ENCODE results near the gene SLC1A6.
"Not testable (repeated sequence)": the region's sequence is repeated elsewhere in the genome, so short reads cannot be mapped to it uniquely, and the experiment has no call there.

Gene SLC1A6

GRCh38 chr19:14979476-14980255 lies at the start of gene SLC1A6:
SLC1A6 (minus strand) TSS chr19:14979864; CDS start chr19:14972910, 6,954 bp downstream.
- DNase-seq, result no peak

DNA sequence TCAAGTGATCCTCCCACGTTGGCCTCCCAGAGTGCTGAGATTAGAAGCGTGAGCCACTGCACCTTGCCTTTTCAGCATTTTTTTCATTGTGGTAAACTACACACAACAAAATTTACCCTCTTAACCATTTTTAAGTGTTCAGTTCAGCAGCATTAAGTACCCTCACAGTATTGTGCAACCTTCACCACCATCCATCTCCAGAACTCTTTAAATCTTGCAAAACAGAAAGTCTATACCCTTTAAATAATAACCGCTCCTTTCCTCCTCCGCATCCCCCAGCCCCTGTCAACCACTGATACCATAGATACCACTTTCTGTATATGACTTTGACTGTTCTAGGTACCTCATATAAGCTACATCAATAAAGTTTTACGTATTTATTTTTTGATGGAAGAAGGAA lies 48.8 kb upstream of the SLC1A6 start:
- DNase-seq, result no peak

DNA sequence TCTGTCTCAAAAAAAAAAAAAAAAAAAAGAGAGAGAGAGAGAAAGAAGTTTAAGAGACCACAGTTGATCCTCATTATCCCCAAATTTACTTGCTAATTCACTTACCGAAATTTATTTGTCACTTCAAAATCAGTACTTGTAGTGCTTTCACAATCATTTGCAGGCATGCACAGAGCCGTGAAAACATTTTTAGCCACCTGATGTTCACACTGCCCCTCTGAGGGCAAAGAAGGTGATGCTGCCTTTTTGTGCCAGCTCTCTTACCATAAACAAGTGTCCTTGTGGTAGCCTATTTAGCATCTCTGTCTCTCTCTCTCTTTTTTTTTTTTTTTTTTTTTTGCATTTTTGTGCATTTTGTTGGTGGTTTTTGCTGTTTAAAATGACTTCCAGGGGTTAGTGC lies 45.6 kb upstream of the SLC1A6 start:
- peak; percentile 2 to 4 for DNase-seq

- DNase-seq, result no peak
Observed at GRCh38 chr19:15022752-15023151, 43.1 kb upstream of the SLC1A6 start.

DNA sequence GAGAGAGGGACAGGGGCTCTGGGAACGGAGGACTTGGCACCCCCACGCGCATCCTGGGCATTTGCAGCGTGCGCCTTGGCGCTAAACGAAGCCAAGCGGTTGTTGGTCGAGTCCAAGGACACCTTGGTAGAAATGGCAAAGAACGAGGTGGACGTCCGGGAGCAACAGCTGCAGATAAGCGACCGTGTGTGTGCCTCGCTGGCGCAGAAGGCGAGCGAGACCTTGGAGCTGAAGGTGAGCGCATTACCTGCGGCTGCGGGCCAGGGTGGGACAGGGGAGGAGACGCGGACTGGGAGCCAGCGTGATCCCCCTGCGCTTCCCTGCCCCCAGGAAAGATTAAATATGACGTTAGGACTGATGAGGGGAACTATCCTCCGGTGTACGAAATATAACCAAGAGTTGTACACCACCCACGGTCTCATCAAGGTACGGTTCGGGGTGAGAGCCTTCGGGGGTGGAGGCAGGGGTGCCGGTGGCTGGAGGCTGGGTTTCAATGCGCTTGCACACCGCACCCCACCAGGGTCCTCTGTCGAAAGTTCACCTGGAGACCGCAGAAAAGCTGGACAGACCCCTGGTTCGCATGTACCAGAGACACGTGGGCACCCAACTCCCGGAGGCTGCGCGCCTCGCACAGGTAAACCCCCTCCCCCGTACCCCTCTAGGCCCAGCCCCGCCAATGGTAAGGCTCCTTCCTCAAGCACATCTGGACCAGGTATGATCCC lies 41.8 kb upstream of the SLC1A6 start:
- DNase-seq, result no peak

DNA sequence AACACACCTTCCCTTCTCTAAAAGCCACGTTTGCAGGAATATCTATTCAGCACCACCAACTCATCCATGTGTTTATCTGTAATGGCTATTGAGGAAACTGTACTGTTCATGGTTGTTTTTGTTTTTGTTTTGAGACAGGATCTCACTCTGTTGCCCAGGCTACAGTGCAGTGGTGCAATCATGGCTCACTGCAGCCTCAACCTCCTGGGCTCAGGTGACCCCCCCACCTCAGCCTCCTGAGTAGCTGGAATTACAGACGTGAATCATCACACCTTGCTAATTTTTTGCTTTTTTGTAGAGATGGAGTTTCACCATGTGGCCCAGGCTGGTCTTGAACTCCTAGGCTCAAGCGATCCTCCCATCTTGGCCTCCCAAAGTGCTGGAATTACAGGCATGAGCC lies 39.2 kb upstream of the SLC1A6 start:
- not testable (repeated sequence) for DNase-seq

- no peak for DNase-seq
Observed at GRCh38 chr19:15015946-15016542, 36.4 kb upstream of the SLC1A6 start.

DNA sequence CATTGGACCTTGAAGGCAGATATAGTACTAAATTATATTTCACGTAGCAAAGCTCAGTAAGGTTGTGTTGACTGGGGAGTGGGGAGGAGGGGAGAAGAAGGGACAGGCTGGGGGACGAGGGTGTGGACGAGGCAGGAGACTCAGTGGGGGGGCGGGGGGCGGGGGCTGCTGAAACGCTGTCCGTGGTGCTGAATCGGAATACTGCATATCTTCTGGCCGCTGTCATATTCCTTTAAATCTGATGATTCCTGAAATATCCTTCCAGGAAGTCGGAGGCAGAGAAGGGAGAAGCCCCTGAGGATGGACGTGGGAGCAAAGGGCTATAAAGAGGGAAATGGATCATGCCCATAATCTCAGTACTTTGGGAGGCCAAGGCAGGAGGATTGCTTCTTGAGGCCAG lies 34.9 kb upstream of the SLC1A6 start:
- DNase-seq, result no peak

- DNase-seq, result no peak
Observed at GRCh38 chr19:15010501-15011300, 31.0 kb upstream of the SLC1A6 start.

DNA sequence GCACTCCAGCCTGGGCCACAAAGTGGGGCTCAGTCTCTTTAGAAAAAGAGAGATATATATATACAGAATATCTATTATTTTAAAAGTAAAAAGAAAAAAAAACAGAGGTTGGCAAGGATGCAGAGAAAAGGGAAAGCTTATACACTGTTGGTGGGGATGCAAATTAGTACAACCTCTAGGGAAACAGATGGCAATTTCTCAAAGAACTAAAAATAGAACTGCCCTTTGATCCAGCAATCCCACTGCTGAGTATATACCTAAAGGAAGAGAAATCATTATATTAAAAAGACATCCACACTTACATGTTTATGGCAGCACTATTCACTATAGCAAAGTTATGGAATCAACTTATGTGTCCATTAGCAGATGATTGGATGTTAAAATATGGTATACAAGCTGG lies 28.6 kb upstream of the SLC1A6 start:
- DNase-seq, result no peak

DNA sequence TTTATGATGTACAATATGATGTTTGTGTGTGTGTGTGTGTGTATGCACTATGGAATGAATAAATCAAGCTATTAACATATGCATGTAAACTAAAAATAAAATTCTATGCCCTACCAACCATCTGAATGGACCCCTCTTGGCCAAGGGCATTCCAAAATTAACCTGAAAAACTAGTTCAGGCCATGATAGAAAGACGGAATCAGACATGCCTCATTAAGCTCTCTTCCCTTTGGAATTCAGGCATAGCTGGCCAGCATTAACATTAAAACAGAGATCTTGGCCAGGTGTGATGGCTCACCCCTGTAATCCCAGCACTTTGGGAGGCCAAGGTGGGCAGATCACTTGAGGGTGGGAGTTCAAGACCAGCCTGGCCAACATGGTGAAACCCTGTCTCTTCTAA lies 18.3 kb upstream of the SLC1A6 start:
- no peak for DNase-seq

DNA sequence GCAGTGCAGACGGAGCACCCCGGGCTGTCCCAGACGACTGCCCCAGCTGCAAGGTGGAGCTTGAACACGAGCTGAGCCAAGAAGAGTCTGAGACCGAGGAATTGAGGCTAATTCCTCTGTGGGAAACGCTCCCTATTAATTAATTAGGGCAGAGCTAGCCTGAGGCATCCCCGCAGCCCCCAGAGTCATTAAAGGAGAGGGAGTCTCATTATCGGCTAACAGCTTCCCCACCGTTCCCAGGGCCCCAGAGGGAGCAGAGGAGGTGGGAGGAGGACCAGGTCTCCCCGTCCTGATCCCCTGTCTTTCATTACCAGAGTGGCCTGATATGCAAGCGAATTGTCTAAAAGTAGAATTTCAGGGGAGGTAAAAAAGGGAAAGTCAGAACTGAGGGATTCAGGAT lies 13.1 kb upstream of the SLC1A6 start:
- no peak for DNase-seq

DNA sequence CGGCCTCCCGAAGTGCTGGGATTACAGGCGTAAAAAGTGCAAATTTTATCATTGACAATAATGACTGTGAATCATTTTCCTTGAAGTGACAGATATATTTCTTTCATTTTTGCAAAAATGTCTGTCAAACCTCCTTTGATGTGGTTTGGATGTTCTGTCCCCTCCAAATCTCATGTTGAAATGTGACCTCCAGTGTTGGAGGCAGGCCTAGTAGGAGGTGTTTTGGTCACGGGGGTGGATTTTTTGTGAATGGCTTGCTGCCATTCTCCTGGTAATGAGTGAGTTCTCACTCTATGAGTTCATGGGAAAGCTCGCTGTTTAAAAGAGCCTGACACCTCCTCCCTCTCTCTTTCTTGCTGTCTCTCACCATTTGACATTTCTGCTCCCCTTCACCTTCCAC lies 5.5 kb upstream of the SLC1A6 start:
- DNase-seq, result no peak

DNA sequence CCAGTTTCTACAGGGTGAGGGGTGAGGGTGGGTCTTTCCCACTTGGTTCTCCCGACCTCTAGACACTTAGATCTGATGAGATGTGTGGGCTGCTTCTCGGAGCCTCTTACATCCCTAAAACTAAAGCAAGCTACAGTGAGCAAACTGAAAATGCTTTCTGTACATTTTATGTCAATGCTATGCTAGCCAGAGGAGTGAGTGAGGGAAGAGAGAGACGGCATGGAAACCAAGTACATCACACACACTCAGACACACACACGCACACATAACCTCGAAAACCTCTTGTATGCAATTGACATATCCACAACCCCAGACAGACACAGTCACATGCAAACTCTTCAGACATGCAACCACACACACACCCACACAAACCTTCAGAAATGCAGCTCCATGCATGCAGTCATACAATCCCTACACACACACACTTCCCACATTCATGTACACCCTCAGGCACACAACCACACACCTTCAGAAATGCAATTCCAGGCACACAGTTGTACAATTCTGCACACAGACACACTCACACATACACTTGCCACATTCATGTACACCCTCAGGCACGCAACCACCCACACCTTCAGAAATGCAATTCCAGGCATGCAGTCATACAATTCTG lies 1.4 kb downstream of the SLC1A6 start:
- DNase-seq, result no peak

DNA sequence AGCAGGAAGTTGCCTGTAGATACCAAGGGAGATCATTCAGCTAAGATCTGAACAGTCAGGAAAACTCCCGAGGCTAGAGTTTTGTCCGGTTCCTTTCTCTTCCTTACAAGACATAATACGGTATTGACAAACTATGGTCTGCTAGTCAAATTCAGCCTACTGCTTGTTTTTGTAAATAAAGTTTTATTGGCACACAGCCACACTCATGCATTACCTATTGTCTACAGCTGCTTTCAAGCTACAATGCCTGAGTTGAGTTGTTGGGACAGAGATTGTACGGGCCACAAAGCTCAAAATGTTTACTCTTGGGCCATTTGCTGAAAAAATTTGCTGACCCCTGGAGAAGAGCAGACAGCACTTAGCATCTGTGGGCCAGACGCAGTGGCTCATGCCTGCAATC lies 2.5 kb downstream of the SLC1A6 start:
- no peak for DNase-seq

DNA sequence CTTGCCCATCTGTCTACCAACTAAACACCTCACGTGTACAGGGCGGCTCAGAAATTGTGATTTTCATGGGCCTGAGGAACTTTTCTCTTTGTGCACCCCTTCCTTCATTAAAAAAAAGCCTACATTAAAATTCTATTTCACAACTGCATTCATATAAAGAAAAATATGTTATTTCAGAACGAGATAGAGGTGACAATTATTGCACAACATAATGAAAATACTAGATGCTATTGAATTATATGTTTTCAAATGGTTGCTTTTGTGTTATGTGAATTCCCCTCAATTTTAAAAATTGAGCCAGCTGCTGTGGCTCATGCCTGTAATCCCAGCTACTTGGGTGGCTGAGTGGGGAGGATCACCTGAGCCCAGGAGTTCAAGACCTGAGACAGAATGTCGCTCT lies 5.2 kb downstream of the SLC1A6 start:
- DNase-seq, result no peak

DNA sequence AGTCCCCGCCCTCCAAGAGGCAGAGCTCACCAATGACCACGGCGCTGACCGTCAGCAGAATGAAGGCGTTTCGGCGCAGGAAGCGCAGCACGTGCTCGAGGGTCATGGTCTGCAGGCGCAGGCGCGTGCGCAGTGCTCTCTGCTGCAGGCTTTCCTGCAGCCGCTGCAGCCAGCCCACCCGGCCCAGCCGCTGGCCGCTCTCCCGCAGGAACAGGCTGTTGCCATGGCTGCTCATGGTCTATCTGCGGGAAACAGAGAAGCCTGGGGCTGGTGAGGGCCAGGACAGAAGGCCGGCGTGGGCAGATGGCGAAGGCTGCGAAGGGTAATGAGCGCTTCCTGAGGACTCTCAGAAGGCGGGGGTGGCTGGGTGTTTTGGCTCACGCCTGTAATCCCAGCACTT lies 7.0 kb downstream of the SLC1A6 start:
- no peak for DNase-seq

GRCh38 chr19:14971474-14971873 lies 8.2 kb downstream of the SLC1A6 start:
- no peak for DNase-seq

DNA sequence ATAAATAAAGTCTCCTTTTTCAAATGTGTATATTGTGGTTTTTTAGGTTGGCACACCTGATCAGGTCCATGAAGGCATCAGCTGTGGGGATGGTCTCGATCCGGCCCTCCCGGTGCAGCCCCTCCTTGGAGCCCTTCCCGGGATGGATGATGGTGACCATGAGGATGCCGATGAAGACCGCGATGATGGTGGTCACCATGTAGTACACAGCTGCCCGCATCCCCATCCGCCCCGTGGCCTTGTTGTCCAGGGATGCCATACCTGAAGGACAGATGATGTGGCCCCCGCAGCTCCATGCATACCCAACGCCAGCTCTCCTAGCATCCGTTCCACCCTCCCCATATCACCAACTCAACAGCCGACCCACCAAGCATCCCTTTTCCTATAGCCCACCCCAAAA lies 11.4 kb downstream of the SLC1A6 start:
- DNase-seq, result no peak

DNA sequence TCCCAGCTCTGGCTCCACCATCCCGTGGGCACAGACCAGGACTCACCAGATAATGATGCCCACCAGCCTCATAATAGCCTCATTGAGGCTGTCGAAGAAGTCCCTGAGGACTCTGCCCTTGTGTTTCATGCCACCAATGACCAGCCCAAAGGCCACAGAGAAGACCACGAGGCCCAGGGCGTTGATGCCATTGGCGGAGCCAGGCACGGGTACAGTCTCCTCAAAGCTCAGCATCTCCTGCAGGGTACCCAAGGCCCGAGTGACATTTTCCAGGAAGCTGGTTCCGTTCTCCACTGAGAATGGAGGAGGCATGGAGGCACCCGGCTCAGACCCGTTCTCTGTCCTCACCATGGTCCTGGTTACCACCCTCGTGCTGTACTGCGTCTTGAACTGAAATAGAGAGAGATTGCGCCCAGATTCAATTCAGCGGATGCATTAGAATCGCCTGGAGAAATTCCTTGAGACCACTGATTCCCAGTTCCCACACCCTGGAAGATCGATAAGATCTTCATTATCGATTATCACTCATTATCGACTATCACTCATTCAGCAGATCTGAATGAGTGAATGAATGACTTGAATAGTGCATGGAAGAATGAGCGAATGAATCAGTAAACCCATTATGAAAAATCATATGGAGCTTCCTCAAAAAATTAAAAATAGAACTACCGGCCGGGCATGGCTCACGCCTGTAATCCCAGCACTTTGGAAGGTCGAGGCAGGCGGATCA lies 17.5 kb downstream of the SLC1A6 start:
- DNase-seq, result no peak

GRCh38 chr19:14959263-14959662 lies 20.4 kb downstream of the SLC1A6 start:
- DNase-seq, result no peak

DNA sequence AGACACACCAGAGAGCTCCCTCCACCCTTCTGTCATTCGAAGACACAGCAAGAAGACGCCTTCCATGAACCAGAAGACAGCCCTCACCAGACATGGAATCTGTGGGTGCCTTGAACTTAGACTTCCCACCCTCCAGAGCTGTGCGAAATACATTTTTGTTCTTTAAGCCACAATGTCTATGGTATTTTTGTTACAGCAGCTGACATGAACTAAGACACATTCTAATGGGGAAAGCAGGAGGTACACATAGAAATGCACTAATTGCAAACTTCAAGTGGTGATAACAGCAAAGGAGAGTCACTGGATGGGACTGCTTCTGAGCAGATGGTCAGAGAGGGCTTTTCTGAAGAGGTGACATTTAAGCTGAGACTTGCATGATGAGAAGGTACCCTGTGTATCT lies 22.2 kb downstream of the SLC1A6 start:
- DNase-seq, result no peak
